ENCODE data around the gene RNF146. TPM values are rescaled to one million over a fixed set of nuclear protein-coding genes. Genes with fewer than 3 reads are reported as not detected.
A peak's percentile ranks its signal among the peaks of the same experiment; 100 is the strongest.

Gene RNF146, protein sequence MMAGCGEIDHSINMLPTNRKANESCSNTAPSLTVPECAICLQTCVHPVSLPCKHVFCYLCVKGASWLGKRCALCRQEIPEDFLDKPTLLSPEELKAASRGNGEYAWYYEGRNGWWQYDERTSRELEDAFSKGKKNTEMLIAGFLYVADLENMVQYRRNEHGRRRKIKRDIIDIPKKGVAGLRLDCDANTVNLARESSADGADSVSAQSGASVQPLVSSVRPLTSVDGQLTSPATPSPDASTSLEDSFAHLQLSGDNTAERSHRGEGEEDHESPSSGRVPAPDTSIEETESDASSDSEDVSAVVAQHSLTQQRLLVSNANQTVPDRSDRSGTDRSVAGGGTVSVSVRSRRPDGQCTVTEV
- total RNA-seq (2014; rRNA removed; shearing (Covaris generic)), result 32.6 and 46.3 TPM in 2 replicates
- polyA plus RNA-seq (2016; fragmentation: Nextera tagmentation; extraction: Ambion mirVana), result 34.0 and 36.7 TPM in 2 replicates

DNA sequence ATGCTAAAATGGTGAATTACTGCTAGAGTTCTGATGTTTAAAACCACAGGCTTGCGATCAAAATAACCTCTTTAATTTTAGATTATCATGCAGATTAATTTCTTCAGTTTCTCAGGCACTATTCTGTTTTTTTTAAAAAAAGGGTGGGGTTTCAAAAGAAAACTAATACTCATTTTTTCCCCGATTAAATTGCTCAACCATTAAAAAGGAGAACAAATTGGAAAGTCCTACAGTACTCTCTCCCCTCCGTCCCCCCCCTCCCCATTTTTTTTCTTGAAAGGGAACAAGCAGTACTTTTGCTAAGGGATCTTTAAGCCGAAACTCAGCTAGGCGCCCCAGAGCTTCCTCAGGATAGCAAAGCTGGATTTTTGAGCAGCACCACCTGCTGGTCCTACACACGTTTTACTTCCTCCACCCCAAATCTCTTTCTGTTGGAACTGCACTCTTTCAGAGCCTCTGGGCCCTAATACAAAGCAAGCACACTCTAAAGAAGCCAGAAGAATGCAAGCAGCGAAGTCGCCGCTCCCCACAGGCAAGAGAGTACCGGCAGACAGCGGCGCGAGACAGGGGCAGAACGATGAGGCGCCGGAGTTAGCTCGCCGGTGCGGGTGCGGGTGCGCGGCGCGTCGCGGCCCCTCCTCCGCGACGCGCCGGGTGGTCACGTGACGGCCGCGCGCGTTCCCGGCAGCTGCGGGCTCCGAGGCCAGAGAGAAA, at the start of gene RNF146:
Gene RNF146 (plus strand): TSS at position 687 of the 714 bp plus-strand sequence. CDS start 13,475 bp downstream, outside the sequence.
- in situ Hi-C loops (cut with MboI), result no loop called here
- no peak for TF ChIP-seq EZH2 (IDR thresholded peaks at IDR 0.05; ENCODE audit: insufficient read depth, poor library complexity, severe bottlenecking)
- H2AFZ ChIP-seq, result peak within 1 kb of the TSS; percentile 89
- no peaks in the 10 kb centered on the region for H4K20me1 ChIP-seq (ENCODE audit: insufficient read depth)
- H3K79me2 ChIP-seq (ENCODE audit: insufficient read depth), result peaks cover 46% of the 10 kb centered on the region
- DNase-seq, result peak; percentile 93
- peak within 1 kb of the TSS; percentile 90 for H3K4me3 ChIP-seq
- peak within 1 kb of the TSS; percentile 89 for H3K4me2 ChIP-seq (ENCODE audit: unreplicated experiment)
- H3K9me2 ChIP-seq (ENCODE audit: insufficient read depth), result no peaks in the 10 kb centered on the region
- no peaks in the 10 kb centered on the region for H3K9me3 ChIP-seq (ENCODE audit: low read depth)
- H3K9ac ChIP-seq, result peak within 1 kb of the TSS; percentile 97
- WGBS, 2 experiments (ENCODE audit: low coverage in 1 of 2, low lambda C conversion rate in 2 of 2, missing lambda C conversion rate in 2 of 2), result 0 to 1% methylated on average over 30 to 40 of the region's 40 CpGs
- peak within 1 kb of the TSS; percentile 94 for H3K27ac ChIP-seq
- peaks cover 21% of the 10 kb centered on the region for H3K4me1 ChIP-seq (ENCODE audit: insufficient read depth)
- no peaks in the 10 kb centered on the region for H3K36me3 ChIP-seq (ENCODE audit: low read depth)
- H3F3A ChIP-seq (ENCODE audit: insufficient read depth), result peaks cover 5% of the 10 kb centered on the region; the same call in 1 of the 2 replicates
- no peaks in the 10 kb centered on the region for H3K27me3 ChIP-seq (replicated peaks; ENCODE audit: insufficient read depth)

DNA sequence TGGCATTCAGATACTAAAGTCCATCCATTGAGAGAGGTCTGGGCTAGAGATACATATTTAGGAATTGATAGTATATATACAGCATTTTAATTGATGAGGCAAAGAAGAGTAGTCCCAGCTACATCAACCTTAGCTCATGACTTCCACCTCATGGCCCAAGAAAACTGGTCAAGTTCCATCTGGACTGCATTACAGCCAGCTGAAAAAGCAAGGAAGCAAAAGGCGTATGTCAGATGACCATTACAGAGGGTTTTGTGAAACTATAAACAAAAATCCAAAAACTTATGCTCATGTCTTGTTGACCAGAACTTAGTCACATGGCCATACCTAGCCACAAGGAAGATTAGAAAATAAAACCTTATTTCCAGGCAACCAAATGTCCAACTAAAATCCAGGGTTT, 46.8 kb upstream of the RNF146 start:
- DNase-seq, result no peak
- no peaks in the 10 kb centered on the region for H3K79me2 ChIP-seq (ENCODE audit: insufficient read depth)
- no peak overlapping the region for H2AFZ ChIP-seq
- H3F3A ChIP-seq (ENCODE audit: insufficient read depth), result peaks cover 8% of the 10 kb centered on the region
- TF ChIP-seq EZH2phosphoT487 (IDR thresholded peaks at IDR 0.05; ENCODE audit: insufficient read depth, low read depth), result no peak
- no peak for TF ChIP-seq EZH2 (IDR thresholded peaks at IDR 0.05; ENCODE audit: insufficient read depth, poor library complexity, severe bottlenecking)
- 95 to 97% methylated on average over 1 of the region's 1 CpG for WGBS, 2 experiments (ENCODE audit: low coverage in 1 of 2, low lambda C conversion rate in 2 of 2, missing lambda C conversion rate in 2 of 2)
- H3K9ac ChIP-seq, result no peak overlapping the region
- H3K4me2 ChIP-seq (ENCODE audit: unreplicated experiment), result no peak overlapping the region
- H3K4me3 ChIP-seq, result no peak overlapping the region
- H3K4me1 ChIP-seq (ENCODE audit: insufficient read depth), result peaks cover 9% of the 10 kb centered on the region
- H3K36me3 ChIP-seq (ENCODE audit: low read depth), result no peaks in the 10 kb centered on the region
- H4K20me1 ChIP-seq (ENCODE audit: insufficient read depth), result no peaks in the 10 kb centered on the region
- in situ Hi-C loops (cut with MboI), result no loop called here
- H3K27me3 ChIP-seq (replicated peaks; ENCODE audit: insufficient read depth), result no peaks in the 10 kb centered on the region
- no peaks in the 10 kb centered on the region for H3K9me3 ChIP-seq (ENCODE audit: low read depth)
- no peak overlapping the region for H3K27ac ChIP-seq
- H3K9me2 ChIP-seq (ENCODE audit: insufficient read depth), result no peaks in the 10 kb centered on the region

DNA sequence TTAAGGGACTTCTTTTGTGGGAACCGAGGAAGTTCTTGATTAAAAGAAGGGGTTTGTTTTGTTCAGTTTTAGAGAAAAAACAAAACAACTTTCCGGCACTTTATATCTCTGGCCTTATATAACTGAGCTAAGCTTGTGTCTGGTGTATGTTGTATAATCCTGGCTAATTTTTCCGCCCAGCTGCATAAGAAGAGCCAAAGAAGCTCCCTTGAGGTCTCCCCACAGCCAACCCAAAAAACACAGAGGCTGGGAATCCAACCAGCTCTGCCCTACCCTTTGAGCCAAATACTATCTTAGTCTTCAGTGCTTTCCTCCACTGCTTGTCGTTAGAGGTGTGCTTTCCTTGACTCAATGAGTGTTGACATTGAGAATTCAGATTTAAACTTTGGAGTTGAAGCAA, 45.5 kb upstream of the RNF146 start:
- Histone ChIP-seq H4K20me1 (ENCODE audit: insufficient read depth) (no peaks in the 10 kb centered on the region), H3K9me2 (ENCODE audit: insufficient read depth) (no peaks in the 10 kb centered on the region), H3K4me1 (ENCODE audit: insufficient read depth) (peaks cover 9% of the 10 kb centered on the region), H3K79me2 (ENCODE audit: insufficient read depth) (no peaks in the 10 kb centered on the region), H3F3A (ENCODE audit: insufficient read depth) (peaks cover 8% of the 10 kb centered on the region), H3K4me3 (no peak overlapping the region), H3K27me3 (replicated peaks; ENCODE audit: insufficient read depth) (no peaks in the 10 kb centered on the region), H3K9ac (no peak overlapping the region), H2AFZ (no peak overlapping the region), H3K4me2 (ENCODE audit: unreplicated experiment) (no peak overlapping the region), H3K27ac (no peak overlapping the region), H3K36me3 (ENCODE audit: low read depth) (no peaks in the 10 kb centered on the region), H3K9me3 (ENCODE audit: low read depth) (no peaks in the 10 kb centered on the region)
- in situ Hi-C loops (cut with MboI), result no loop called here
- TF ChIP-seq EZH2phosphoT487 (IDR thresholded peaks at IDR 0.05; ENCODE audit: insufficient read depth, low read depth) (no peak), EZH2 (IDR thresholded peaks at IDR 0.05; ENCODE audit: insufficient read depth, poor library complexity, severe bottlenecking) (no peak)
- no peak for DNase-seq
- 45 to 48% methylated on average over 4 of the region's 4 CpGs for WGBS, 2 experiments (ENCODE audit: low coverage in 1 of 2, low lambda C conversion rate in 2 of 2, missing lambda C conversion rate in 2 of 2)

DNA sequence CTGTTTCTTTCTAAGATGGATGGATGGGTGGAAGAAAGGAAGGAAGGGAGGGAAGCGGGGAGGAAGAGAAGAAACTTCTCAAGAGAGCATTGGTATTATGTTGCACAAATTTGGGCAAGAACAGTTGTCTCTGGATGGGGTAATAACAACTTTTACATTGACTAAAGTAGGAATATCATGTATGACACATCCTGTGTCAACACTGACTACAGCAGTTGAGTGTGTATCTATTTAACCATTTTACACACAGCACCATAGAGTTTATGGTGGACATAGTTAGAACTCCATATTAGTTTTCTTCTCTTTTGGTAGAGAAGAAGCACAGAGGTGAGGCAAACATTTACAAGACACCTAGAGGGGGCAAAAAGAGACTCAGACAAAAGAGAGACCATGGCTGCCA, 44.2 kb upstream of the RNF146 start:
- no peaks in the 10 kb centered on the region for H3F3A ChIP-seq (ENCODE audit: insufficient read depth)
- H3K9ac ChIP-seq, result no peak overlapping the region
- no peaks in the 10 kb centered on the region for H3K36me3 ChIP-seq (ENCODE audit: low read depth)
- DNase-seq, result peak; percentile 11
- H3K9me3 ChIP-seq (ENCODE audit: low read depth), result no peaks in the 10 kb centered on the region
- H4K20me1 ChIP-seq (ENCODE audit: insufficient read depth), result no peaks in the 10 kb centered on the region
- no peaks in the 10 kb centered on the region for H3K27me3 ChIP-seq (replicated peaks; ENCODE audit: insufficient read depth)
- H3K9me2 ChIP-seq (ENCODE audit: insufficient read depth), result no peaks in the 10 kb centered on the region
- H3K4me2 ChIP-seq (ENCODE audit: unreplicated experiment), result no peak overlapping the region
- no peaks in the 10 kb centered on the region for H3K79me2 ChIP-seq (ENCODE audit: insufficient read depth)
- in situ Hi-C loops (cut with MboI), result no loop called here
- H3K4me1 ChIP-seq (ENCODE audit: insufficient read depth), result no peaks in the 10 kb centered on the region
- no peak overlapping the region for H3K27ac ChIP-seq
- WGBS, 2 experiments (ENCODE audit: low coverage in 1 of 2, low lambda C conversion rate in 2 of 2, missing lambda C conversion rate in 2 of 2), result 30 to 42% methylated on average over 1 of the region's 1 CpG
- H3K4me3 ChIP-seq, result no peak overlapping the region
- TF ChIP-seq EZH2phosphoT487 (IDR thresholded peaks at IDR 0.05; ENCODE audit: insufficient read depth, low read depth), result no peak
- TF ChIP-seq EZH2 (IDR thresholded peaks at IDR 0.05; ENCODE audit: insufficient read depth, poor library complexity, severe bottlenecking), result no peak
- H2AFZ ChIP-seq, result no peak overlapping the region

All from GM23248 (cell line).